ENCODE results near the gene LRRC26. TPM values are rescaled to one million over a fixed set of nuclear protein-coding genes. Genes with fewer than 3 reads are reported as not detected.
A peak's percentile ranks its signal among the peaks of the same experiment; 100 is the strongest.

Gene LRRC26
- total and polyA plus RNA-seq, 2 of the 13 experiments (the other 11 are each of a cell fraction or from before 2014, with no cell fraction given) = not detected

DNA sequence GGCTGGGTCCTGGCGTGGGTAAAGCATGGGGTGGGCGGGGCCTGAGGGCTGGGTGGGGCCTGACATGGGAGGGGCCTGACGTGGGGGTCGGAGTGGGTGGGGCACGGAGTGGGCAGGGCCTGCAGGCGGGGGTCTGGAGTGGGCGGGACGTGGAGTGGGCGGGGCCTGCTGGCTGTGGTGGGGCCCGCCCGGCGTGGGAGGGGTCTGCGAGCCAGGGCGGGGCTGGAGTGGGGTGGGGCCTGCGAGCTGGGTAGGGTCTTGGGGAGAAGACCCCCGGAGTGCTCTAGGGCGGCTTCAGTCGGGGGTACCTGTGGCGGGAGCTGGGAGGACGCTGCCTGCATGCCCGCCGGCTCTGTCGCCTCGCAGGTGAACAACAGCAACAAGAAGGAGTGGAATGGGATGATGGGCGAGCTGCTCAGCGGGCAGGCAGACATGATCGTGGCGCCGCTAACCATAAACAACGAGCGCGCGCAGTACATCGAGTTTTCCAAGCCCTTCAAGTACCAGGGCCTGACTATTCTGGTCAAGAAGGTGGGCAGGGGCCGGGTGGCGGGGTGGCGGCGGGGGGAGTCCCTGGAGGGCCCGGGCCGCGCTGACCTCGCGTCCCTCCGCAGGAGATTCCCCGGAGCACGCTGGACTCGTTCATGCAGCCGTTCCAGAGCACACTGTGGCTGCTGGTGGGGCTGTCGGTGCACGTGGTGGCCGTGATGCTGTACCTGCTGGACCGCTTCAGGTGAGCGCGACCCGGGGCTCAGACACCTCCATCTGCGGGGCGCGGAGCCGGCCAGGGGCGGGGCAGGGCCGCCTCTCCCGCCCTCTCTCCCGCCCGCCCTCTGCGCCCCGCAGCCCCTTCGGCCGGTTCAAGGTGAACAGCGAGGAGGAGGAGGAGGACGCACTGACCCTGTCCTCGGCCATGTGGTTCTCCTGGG is 8.0 kb downstream of the LRRC26 start:
- CTCF ChIA-PET (ENCODE audit: low intra/inter-chr PET ratio, low total read pairs) = interaction anchor here (1.1 kb wide), 1 partner anchor 74 kb away, joined by 3 read pairs; no protein-coding TSS in a partner anchor
- Histone ChIP-seq H4K20me1 (ENCODE audit: insufficient read depth, low read length) (no peaks in the 10 kb centered on the region), H3K4me1 (ENCODE audit: insufficient read depth, low read length) (no peaks in the 10 kb centered on the region), H3K27me3 (ENCODE audit: control insufficient read depth in 1 of 2, insufficient read depth in 2 of 2, low read length in 2 of 2) (peaks cover 20 to 88% of the 10 kb centered on the region in 2 experiments; a peak in 4 of 5 replicates), H3K4me3 (replicated peaks in 1 of 3; ENCODE audit: insufficient read depth in 1 of 3, low read depth in 2 of 3, low read length in 3 of 3) (peak overlapping the region in 2 of 3 experiments; percentile 13 to 62; a peak in 3 of 6 replicates), H2AFZ (ENCODE audit: low read length) (no peak overlapping the region), H3K9me3 (ENCODE audit: low read length) (no peaks in the 10 kb centered on the region), H3K27ac (ENCODE audit: extremely low read length, insufficient read depth, low read length) (no peak overlapping the region), H3K4me2 (ENCODE audit: low read depth, low read length) (peak overlapping the region; percentile 63; the same call in 1 of the 2 replicates), H3K36me3 (replicated peaks in 1 of 2; ENCODE audit: control insufficient read depth in 1 of 2, insufficient read depth in 2 of 2, low read length in 2 of 2) (no peaks in the 10 kb centered on the region), H3K79me2 (ENCODE audit: insufficient read depth, low read length) (no peaks in the 10 kb centered on the region), H3K9ac (ENCODE audit: insufficient read depth, low read depth, low read length) (no peak overlapping the region)
- POLR2A ChIA-PET = interaction anchor here (0.6 to 1.3 kb wide), 5 partner anchors 8 to 62 kb away, joined by 3 to 5 read pairs (median 3); partner anchors contain the start of genes LRRC26 and TPRN
- DNase-seq (ENCODE audit: low spot score) (no peak), FAIRE-seq (no peak), ATAC-seq (peak; percentile 12)
- intact Hi-C loops (cut with micrococcal nuclease; ENCODE audit: unreplicated experiment) (no loop called here), in situ Hi-C loops (cut with HindIII; ENCODE audit: extremely low pct_ligation_motif_present, low pct_unique_long_range_greater_than_20kb) (no loop called here)
- WGBS (ENCODE audit: low lambda C conversion rate) = 11% methylated on average over 7 of the region's 71 CpGs
- TF ChIP-seq, protein P1, sequence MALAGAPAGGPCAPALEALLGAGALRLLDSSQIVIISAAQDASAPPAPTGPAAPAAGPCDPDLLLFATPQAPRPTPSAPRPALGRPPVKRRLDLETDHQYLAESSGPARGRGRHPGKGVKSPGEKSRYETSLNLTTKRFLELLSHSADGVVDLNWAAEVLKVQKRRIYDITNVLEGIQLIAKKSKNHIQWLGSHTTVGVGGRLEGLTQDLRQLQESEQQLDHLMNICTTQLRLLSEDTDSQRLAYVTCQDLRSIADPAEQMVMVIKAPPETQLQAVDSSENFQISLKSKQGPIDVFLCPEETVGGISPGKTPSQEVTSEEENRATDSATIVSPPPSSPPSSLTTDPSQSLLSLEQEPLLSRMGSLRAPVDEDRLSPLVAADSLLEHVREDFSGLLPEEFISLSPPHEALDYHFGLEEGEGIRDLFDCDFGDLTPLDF (CRISPR knock-in tag; IDR thresholded peaks at IDR 0.05) = no peak
- 0 out of 2 replicates have a peak, but pooled peaks have one; percentile 30 for TF ChIP-seq MTF2 (CRISPR knock-in tag; IDR thresholded peaks at IDR 0.05; ENCODE audit: borderline replicate concordance)
- TF ChIP-seq TOE1 (CRISPR knock-in tag; IDR thresholded peaks at IDR 0.05) = no peak
- no TSS peak for BruUV-seq (replicated peaks)

Measured in HepG2 (cell line).